Measurements from ENCODE around the gene SLC16A13.
"Not testable (repeated sequence)": the region's sequence is repeated elsewhere in the genome, so short reads cannot be mapped to it uniquely, and the experiment has no call there.

The SLC16A13 gene

GRCh38 chr17:7063518-7064094, 27.8 kb downstream of the SLC16A13 start:
- DNase-seq (ENCODE audit: low spot score), result no peak

DNA sequence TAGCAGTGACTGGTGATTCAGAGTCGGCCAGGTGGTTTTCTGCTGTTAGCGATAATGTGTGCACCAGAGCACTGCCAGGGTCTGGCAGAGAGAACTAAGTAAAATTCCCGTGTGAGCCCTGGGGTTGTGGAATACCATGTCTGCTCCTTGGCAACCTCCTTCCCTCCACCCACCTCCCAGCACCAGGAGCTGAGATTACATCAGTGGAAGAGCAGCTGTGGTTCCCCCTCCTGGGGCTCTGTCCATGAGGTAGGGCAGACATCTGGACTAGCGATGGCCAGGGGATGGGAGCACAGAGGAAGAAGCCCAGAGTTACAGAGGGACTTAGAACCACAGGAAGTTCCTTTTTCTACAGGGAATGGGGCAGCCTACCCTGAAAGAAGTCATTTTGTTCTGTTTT, 28.4 kb downstream of the SLC16A13 start:
- DNase-seq (ENCODE audit: low spot score), result no peak

DNA sequence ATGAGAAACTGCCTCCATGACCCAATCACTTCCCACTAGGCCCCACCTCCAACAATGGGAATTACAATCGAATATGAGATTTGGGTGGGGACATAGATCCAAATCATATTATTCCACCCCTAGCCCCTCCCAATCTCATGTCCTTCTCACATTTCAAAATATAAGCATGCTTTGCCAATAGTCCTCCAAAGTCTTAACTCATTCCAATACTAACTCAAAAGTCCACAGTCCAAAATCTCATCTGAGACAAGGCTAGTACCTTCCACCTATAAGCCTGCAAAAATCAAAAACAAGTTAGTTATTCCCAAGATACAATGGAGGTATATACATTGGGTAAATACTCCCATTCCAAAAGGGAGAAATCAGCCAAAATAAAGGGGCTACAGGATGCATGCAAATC, 31.4 kb downstream of the SLC16A13 start:
- DNase-seq (ENCODE audit: low spot score), result no peak

DNA sequence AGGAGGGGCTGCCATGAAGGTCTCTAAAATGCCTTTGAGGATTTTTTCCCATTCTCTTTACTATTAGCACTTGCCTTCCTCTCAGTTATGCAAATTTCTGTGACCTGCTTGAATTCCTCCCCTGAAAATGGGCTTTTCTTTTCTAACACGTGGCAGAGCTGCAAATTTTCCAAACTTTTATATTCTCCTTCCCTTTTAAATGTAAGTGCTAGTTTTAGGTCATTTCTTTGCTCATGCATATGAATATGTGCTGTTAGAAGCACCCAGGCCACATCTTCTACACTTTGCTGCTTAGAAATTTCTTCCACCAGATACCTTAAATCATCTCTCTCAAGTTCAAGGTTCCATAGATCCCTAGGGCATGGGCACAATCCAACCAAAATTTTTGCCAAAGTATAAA, 32.5 kb downstream of the SLC16A13 start:
- DNase-seq (ENCODE audit: low spot score), result no peak

GRCh38 chr17:7070712-7071111, 34.9 kb downstream of the SLC16A13 start:
- DNase-seq (ENCODE audit: low spot score), result no peak

DNA sequence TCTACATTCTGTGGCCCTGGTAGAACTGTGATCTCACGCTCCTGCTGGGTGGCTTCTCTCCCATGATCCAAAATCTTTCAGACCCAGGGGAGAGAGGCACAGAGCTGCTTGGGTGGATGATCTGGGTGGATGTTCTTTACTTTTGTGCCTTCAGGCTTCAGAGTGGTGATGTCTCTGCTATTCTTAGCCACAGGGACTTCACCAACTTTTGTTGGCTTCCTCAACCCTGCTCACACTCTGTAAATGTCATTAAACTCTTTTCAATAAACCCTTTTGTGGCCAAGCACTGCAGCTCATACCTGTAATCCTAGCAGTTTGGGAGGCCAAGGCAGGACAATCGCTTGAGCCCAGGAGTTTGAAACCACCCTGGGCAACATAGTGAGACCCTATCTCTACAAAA, 36.6 kb downstream of the SLC16A13 start:
- no peak for DNase-seq (ENCODE audit: low spot score)

- no peak for DNase-seq (ENCODE audit: low spot score)
These were observed 39.1 kb downstream of the SLC16A13 start for GRCh38 chr17:7074931-7075330.

GRCh38 chr17:7077911-7078546, 42.2 kb downstream of the SLC16A13 start:
- no peak for DNase-seq (ENCODE audit: low spot score)

- no peak for DNase-seq (ENCODE audit: low spot score)
These were observed 42.9 kb downstream of the SLC16A13 start for GRCh38 chr17:7078711-7079110.

DNA sequence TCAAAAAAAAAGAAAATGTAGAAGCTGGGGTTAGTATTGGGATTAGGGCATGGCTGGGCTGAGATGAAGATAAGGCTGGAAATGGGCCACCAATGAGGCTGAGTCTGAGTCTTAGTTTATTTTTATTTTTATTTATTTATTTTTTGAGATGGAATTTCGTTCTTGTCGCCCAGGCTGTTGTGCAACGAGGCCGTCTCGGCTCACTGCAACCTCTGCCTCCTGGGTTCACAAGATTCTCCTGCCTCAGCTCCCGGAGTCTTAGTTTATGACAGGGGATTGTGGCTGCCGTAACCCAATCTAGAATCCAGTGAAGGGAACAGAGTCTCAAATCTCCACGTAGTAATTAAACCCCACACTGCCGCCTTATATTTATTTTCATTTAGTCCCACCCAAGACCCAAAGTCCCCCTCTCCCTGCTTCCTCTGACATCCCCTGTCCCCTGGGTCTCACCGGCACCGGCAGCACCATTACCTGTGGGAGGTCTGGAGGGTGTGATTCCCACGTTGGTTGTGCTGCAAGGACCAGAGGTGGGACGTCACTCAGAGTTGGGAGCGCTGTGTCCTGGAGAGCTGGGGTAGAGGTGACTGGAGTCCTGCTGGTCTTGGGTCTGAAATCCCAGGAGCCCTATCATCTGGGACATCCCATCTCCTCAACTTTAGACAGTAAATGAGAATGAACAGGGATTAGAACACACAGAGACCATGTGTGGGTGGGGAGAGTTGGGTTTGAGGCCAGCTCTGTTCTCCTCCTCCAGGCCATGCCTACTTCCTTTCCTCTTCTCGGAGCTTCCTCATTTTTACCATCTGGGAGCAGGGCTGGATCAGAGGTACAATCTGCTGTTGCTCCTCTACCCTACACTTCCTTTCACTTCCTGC, 44.0 kb downstream of the SLC16A13 start, which contains the start of gene CLEC10A:
Gene CLEC10A (minus strand): TSS at position 671 of the 875 bp plus-strand sequence. CDS start 1,439 bp downstream, outside the sequence.
- no peak for DNase-seq (ENCODE audit: low spot score)

DNA sequence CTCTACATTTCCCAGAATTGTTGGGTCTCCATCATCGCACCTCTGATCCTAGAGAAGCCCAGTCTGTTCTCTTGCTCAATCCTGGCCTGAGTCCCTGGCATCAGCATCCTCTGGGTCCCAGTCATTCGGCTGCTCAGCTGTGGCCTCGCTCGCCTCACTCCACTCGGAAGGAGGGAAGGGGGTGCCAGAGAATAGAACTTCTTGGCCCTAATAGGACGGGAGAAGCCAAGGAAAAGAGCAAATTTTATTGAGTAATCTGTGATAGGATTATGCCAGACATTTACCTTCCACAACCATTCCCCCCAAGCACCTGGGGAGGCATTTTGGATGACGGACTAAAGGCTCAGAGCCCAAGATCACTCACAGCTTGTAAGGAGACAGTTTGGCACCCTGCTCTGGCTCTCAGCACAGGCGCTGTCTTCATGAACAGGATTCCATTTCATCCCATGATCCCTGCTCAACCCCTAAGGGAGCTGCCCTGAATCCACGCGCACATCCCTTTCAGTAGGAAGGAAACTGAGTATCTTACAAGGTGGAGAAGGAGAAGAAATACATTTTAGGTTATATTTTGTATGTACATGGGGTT, 44.7 kb downstream of the SLC16A13 start:
- no peak for DNase-seq (ENCODE audit: low spot score)

DNA sequence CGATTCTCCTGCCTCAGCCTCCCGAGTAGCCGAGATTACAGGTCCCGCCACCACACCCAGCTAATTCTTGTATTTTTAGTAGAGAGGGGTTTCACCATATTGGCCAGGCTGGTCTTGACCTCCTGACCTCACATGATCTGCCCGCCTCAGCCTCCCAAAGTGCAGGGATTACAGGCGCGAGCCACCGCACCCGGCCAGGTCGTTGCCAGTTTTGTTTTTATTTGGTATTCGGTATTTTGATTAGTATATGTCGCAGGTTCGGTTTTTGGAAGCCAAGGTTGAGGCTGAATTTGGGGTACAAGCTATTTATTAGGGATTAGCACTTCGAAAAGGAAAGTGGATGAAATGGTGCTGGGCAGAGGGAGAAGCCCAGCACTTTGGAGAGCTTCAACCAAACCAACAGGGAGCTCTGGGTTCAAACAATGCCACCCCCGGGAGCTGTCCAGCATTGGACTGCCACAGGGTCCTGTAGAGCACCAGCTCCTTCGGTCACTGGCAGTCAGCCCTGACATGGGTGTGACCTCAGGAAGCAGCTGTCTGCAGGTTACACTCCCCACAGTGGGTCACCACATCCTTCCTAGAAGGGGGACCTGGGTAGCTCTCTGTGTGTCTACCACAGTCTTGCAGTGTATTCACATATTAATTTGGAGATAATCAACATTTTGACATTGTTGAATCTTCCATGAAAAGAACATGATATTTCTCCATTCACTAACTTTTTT, 45.7 kb downstream of the SLC16A13 start:
- DNase-seq (ENCODE audit: low spot score), result no peak

- no peak for DNase-seq (ENCODE audit: low spot score)
These were observed 47.8 kb downstream of the SLC16A13 start for GRCh38 chr17:7083592-7083991.

DNA sequence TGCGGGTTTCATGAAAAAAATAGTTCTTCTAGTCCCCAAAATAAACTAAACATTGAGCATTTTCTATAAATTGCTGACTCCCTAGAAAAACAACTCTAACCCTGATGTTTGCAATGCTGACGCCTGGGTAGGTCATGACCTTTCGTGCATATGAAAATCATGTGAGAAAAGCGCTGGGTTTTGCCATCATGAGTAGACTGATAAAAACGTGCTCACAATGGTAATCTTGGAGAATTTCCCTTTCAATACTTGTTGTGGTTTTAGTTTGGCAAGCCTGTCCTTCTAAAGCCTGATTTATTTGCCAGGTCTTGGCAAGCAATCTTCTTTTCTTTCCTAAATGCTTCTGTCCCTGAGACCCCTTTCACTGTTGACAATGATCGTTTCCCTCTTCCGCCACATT, 48.3 kb downstream of the SLC16A13 start:
- DNase-seq (ENCODE audit: low spot score), result no peak

GRCh38 chr17:7088442-7088841, 52.6 kb downstream of the SLC16A13 start:
- DNase-seq (ENCODE audit: low spot score), result not testable (repeated sequence)

DNA sequence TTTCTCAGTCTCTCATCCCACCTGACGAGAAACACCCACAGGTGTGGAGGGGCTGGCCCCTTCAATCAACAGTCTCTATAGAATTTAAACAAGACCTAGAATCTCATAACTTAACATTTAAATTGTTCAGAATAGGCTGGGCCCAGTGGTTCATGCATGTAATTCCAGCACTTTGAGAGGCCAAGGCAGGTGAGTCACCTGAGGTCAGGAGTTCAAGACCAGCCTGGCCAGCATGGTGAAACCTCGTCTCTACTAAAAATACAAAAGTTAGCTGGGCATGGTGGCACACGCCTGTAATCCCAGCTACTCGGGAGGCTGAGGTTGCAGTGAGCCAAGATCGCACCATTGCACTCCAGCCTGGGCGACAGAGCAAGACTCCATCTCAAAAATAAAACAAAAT, 53.8 kb downstream of the SLC16A13 start:
- DNase-seq (ENCODE audit: low spot score), result not testable (repeated sequence)

All from globus pallidus (tissue), 1 donor.